Astrocyte (in vitro differentiated cells and primary cell): ENCODE data around the gene GIPR.

Experiments
- EZH2 ChIP-seq: IDR thresholded peaks from 2 replicates; pipeline ENCODE4 v1.6.1; 2012; ENCODE audit warnings: mild to moderate bottlenecking, low read length, inconsistent platforms; ENCODE audit not compliant: insufficient read depth
- TF ChIP-seq, protein P1 (sequence below): IDR thresholded peaks from 2 replicates; pipeline ENCODE4 v1.5.1; 2011; ENCODE audit warnings: low read depth, mild to moderate bottlenecking, inconsistent platforms, low read length, moderate library complexity; ENCODE audit not compliant: insufficient read depth

DNA sequence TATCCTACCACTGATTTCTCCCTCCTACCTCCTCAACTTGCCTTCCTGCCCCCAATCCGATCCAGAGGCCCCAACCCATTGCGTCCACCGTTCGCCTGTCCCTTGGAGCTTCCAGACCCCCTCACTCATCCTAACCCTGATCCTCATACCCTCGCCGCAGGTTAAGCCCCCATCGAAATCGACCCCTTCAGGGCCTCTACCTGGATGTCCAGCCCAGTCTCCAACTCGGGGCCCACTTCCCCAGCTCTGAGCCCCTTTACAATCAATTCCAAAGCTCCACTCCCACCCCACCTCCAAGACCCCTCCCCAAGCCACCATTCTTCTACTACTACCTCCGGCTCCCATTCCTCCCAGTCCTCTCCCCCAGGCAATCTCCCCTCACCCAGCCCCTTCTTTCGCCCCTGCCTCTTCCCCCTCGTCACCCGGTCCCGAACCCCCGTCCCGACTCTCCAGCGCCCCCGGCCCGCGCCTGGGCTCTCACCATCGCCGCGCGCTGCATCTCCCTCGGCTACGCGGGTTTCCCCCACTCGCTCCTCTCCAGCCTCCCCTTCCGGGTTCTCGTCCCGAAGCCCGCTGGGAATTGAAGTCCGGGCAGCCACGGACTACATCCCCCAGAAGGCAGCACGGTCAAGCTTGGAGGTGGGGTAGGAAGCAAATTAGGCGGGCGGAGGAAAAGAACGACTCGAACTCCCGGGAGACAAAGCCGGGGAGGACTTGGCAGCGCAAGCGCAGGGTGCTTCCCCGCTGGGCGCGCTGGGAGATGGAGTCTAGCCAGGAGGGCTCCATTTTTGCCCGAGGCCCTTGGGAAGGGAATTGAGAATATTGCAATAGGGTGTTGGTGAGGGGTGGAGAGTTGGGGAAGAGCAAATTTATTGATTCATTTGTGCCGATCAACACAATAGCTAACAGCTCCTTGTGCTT is 62.6 kb downstream of the GIPR start, which contains the start of gene FBXO46:
- TF ChIP-seq, protein P1, sequence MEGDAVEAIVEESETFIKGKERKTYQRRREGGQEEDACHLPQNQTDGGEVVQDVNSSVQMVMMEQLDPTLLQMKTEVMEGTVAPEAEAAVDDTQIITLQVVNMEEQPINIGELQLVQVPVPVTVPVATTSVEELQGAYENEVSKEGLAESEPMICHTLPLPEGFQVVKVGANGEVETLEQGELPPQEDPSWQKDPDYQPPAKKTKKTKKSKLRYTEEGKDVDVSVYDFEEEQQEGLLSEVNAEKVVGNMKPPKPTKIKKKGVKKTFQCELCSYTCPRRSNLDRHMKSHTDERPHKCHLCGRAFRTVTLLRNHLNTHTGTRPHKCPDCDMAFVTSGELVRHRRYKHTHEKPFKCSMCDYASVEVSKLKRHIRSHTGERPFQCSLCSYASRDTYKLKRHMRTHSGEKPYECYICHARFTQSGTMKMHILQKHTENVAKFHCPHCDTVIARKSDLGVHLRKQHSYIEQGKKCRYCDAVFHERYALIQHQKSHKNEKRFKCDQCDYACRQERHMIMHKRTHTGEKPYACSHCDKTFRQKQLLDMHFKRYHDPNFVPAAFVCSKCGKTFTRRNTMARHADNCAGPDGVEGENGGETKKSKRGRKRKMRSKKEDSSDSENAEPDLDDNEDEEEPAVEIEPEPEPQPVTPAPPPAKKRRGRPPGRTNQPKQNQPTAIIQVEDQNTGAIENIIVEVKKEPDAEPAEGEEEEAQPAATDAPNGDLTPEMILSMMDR: no peak
- TF ChIP-seq EZH2: no peak
